Measurements from ENCODE around the gene TMEM130. TPM values are rescaled to one million over a fixed set of nuclear protein-coding genes. Genes with fewer than 3 reads are reported as not detected.

TMEM130 gene
- total RNA-seq, 2 donors from 2014 or later = 0.36 to 83.6 TPM

GRCh38 chr7:98864731-98865453 lies 4.9 kb downstream of the TMEM130 start:
- TF ChIP-seq CTCF (IDR thresholded peaks at IDR 0.05) (no peak), POLR2AphosphoS5 (IDR thresholded peaks at IDR 0.05) (no peak), POLR2A (IDR thresholded peaks at IDR 0.05) (no peak)
- Histone ChIP-seq H3K27ac (no peak overlapping the region), H3K36me3 (no peaks in the 10 kb centered on the region), H3K9me3 (no peaks in the 10 kb centered on the region), H3K4me1 (replicated peaks) (no peaks in the 10 kb centered on the region), H3K4me3 (no peak overlapping the region), H3K27me3 (replicated peaks; ENCODE audit: insufficient read depth) (no peaks in the 10 kb centered on the region)
- WGBS = 59% methylated on average over 14 of the region's 14 CpGs
- intact Hi-C loops (cut with DNase I) = no loop called here
- no peak for DNase-seq (ENCODE audit: low spot score)

GRCh38 chr7:98863601-98864000 lies 6.2 kb downstream of the TMEM130 start:
- H3K9me3 ChIP-seq = no peaks in the 10 kb centered on the region
- intact Hi-C loops (cut with DNase I) = no loop called here
- no peak for DNase-seq (ENCODE audit: low spot score)
- TF ChIP-seq POLR2AphosphoS5 (IDR thresholded peaks at IDR 0.05) = no peak
- TF ChIP-seq POLR2A (IDR thresholded peaks at IDR 0.05) = no peak
- TF ChIP-seq CTCF (IDR thresholded peaks at IDR 0.05) = no peak
- WGBS = 71% methylated on average over 2 of the region's 2 CpGs
- H3K4me3 ChIP-seq = no peak overlapping the region
- no peaks in the 10 kb centered on the region for H3K36me3 ChIP-seq
- no peak overlapping the region for H3K27ac ChIP-seq
- no peaks in the 10 kb centered on the region for H3K4me1 ChIP-seq (replicated peaks)
- no peaks in the 10 kb centered on the region for H3K27me3 ChIP-seq (replicated peaks; ENCODE audit: insufficient read depth)

GRCh38 chr7:98862716-98863420 lies 6.9 kb downstream of the TMEM130 start:
- Histone ChIP-seq H3K9me3 (no peaks in the 10 kb centered on the region), H3K36me3 (no peaks in the 10 kb centered on the region), H3K27ac (no peak overlapping the region), H3K27me3 (replicated peaks; ENCODE audit: insufficient read depth) (no peaks in the 10 kb centered on the region), H3K4me3 (no peak overlapping the region), H3K4me1 (replicated peaks) (no peaks in the 10 kb centered on the region)
- no peak for DNase-seq (ENCODE audit: low spot score)
- intact Hi-C loops (cut with DNase I) = no loop called here
- no peak for TF ChIP-seq POLR2A (IDR thresholded peaks at IDR 0.05)
- TF ChIP-seq CTCF (IDR thresholded peaks at IDR 0.05) = no peak
- no peak for TF ChIP-seq POLR2AphosphoS5 (IDR thresholded peaks at IDR 0.05)
- WGBS = 95% methylated on average over 29 of the region's 29 CpGs

GRCh38 chr7:98862203-98862602 lies 7.6 kb downstream of the TMEM130 start:
- 68% methylated on average over 4 of the region's 4 CpGs for WGBS

More at GRCh38 chr7:98862203-98862602, 7.6 kb downstream of the TMEM130 start:
- Histone ChIP-seq H3K36me3 (no peaks in the 10 kb centered on the region), H3K27ac (no peak overlapping the region), H3K27me3 (replicated peaks; ENCODE audit: insufficient read depth) (no peaks in the 10 kb centered on the region), H3K4me3 (no peak overlapping the region), H3K9me3 (no peaks in the 10 kb centered on the region), H3K4me1 (replicated peaks) (no peaks in the 10 kb centered on the region)
- no peak for DNase-seq (ENCODE audit: low spot score)
- TF ChIP-seq POLR2A (IDR thresholded peaks at IDR 0.05) (no peak), CTCF (IDR thresholded peaks at IDR 0.05) (no peak), POLR2AphosphoS5 (IDR thresholded peaks at IDR 0.05) (no peak)
- intact Hi-C loops (cut with DNase I) = no loop called here

Data from prostate gland (tissue), 2 donors.